GM18508 (cell line): ENCODE measurements around the gene MPC1L.

Experiments
- ATAC-seq: cut with Tn5 transposase; IDR thresholded peaks from one replicate; pipeline ENCODE4 v1.9.1; 2021; ENCODE audit warnings: moderate number of reproducible peaks; ENCODE audit not compliant: insufficient read depth, unreplicated experiment

The MPC1L gene

GRCh38 chrX:40625294-40625693 lies 2.1 kb downstream of the MPC1L start:
- ATAC-seq = no peak

GRCh38 chrX:40628506-40628905 lies 5.3 kb downstream of the MPC1L start:
- ATAC-seq = no peak

- ATAC-seq = no peak
Measured at GRCh38 chrX:40632199-40632598, 9.0 kb downstream of the MPC1L start.

- ATAC-seq = no peak
Measured at GRCh38 chrX:40637687-40638086, 14.5 kb downstream of the MPC1L start.

- ATAC-seq = no peak
Measured at GRCh38 chrX:40644176-40644575, 20.9 kb downstream of the MPC1L start.

GRCh38 chrX:40644821-40645358 lies 21.7 kb downstream of the MPC1L start:
- no peak for ATAC-seq

- ATAC-seq = peak; percentile 1
Measured at GRCh38 chrX:40646489-40647306, 23.5 kb downstream of the MPC1L start.

- peak; percentile 48 for ATAC-seq
Measured at GRCh38 chrX:40647307-40648197, 24.3 kb downstream of the MPC1L start, which contains the start of gene CXorf38. Gene CXorf38 (minus strand): TSS chrX:40647561. CDS start chrX:40647520, 41 bp downstream.

- no peak for ATAC-seq
Measured at GRCh38 chrX:40651620-40652223, 28.5 kb downstream of the MPC1L start.

- ATAC-seq = no peak
Measured at GRCh38 chrX:40652664-40653063, 29.4 kb downstream of the MPC1L start.

GRCh38 chrX:40653535-40653934 lies 30.3 kb downstream of the MPC1L start:
- no peak for ATAC-seq

GRCh38 chrX:40660381-40660780 lies 37.2 kb downstream of the MPC1L start:
- no peak for ATAC-seq

GRCh38 chrX:40661489-40661888 lies 38.3 kb downstream of the MPC1L start:
- no peak for ATAC-seq

GRCh38 chrX:40663078-40663740 lies 40.0 kb downstream of the MPC1L start:
- no peak for ATAC-seq

- ATAC-seq = no peak
Measured at GRCh38 chrX:40663880-40664630, 40.8 kb downstream of the MPC1L start.

- no peak for ATAC-seq
Measured at GRCh38 chrX:40671126-40671525, 47.9 kb downstream of the MPC1L start.
